Measurements from ENCODE around the gene PFKL.

The PFKL gene

DNA sequence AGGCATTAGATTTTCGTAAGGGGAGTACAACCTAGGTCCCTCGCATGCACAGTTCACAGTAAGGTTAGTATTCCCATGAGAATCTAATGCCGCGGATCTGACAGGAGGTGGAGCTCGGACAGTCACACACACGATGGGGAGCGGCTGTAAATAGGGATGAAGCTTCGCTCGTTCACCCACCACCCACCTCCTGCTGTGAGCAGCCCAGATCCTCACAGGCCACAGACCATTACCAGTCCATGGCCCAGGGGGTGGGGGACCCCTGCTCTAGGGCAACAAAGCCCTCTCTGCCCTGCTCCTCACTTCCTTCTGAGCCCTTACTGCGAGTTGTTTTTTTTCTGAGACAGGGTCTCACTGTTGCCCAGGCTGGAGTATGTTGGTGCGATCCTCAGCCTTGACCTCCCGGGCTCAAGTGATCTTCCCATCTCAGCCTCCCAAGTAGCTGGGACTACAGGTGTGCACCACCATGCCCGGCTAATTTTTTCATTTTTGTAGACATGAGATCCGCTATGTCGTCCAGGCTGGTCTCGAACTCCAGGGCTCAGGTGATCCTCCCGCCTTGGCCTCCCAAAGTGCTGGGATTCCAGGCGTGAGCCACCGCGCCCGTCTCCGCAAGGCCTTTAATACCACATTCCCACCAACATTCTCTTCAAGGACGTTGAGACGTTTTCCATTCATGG lies 74.9 kb downstream of the PFKL start:
- in situ Hi-C loops (cut with MboI; ENCODE audit: low sequenced_read_pairs): loop anchor here (10.0 kb wide), 1 partner anchor 60 kb away; no protein-coding TSS in a partner anchor

DNA sequence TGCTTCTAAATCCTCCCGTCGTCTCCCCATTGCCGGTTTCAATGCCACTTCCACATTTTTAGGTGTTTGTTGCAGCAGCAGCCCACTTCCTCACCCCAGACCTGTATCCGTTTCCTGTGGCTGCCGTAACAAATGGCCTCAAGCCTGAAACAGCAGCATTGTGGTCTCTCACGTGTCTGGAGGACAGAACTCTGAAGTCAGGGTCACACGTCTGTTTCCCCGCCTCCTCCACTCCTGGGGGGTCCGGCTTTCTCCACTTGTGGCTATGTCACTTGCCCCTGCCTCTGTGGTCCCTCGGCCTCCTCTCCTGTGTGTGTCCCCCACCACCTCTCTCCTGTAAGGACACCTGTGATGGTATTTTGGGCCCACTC lies 75.4 kb downstream of the PFKL start:
- in situ Hi-C loops (cut with MboI; ENCODE audit: low sequenced_read_pairs): loop anchor here (10.0 kb wide), 1 partner anchor 60 kb away; no protein-coding TSS in a partner anchor

DNA sequence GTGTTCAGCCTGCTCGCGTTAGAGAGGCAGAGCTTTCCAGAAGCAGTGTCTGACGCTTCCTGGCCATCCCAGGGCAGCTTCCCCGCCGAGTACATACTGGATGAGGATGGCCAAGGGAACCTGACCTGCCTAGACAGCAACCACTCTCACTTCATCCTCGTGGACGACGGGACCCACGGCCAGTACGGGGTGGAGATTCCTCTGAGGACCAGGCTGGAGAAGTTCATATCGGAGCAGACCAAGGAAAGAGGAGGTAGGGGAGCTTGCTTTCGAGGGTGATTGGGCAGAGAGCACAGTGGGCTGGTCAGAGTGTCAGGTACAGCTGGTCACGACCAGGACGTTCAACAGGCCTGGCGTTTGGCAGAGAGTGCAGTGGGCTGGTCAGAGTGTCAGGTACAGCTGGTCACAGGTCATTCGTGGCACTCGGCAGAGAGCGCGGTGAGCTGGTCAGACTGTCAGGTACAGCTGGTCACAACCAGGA lies 75.9 kb downstream of the PFKL start:
- in situ Hi-C loops (cut with MboI; ENCODE audit: low sequenced_read_pairs): loop anchor here (10.0 kb wide), 1 partner anchor 61 kb away; no protein-coding TSS in a partner anchor

DNA sequence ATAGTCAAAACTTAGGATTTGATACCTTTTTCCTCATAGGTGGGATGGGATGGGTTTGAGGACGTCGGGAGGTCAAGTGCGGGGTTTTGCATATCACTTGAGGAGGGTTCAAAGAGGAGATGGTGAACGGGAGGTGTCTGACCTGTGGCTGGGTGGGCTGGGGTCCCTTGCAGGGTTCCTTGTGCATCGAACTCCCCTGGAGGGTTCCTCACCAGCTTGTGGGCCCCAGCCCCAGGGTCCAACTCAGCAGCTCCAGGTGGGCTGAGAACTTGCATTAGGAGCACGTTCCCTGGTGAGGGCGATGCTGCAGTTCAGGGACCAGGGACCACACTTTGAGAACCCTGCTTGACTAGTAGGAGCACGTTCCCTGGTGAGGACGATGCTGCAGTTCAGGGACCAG lies 76.8 kb downstream of the PFKL start:
- in situ Hi-C loops (cut with MboI; ENCODE audit: low sequenced_read_pairs): loop anchor here (10.0 kb wide), 1 partner anchor 62 kb away; no protein-coding TSS in a partner anchor

Data from HL-60/S4 treated with phorbol 12-myristate 13-acetate at 8.2 ng/mL for 4 days and 3 days (cell line).